WTC11 (cell line): ENCODE data around the gene GPR150. TPM values are rescaled to one million over a fixed set of nuclear protein-coding genes. Genes with fewer than 3 reads are reported as not detected.
"Not testable (repeated sequence)": the region's sequence is repeated elsewhere in the genome, so short reads cannot be mapped to it uniquely, and the experiment has no call there.

Source experiments
- ATAC-seq: fragments of 200-7000 bp; cut with Tn5 transposase; 2 replicates; pipeline ENCODE4 v1.10.0; 2021; ENCODE audit warnings: mild to moderate bottlenecking, moderate library complexity
- CTCF ChIA-PET: fragments of 300-600 bp; sonication (Branson Sonifier 250); formaldehyde crosslinking; loops from one replicate; lab custom pipeline; 2021; ENCODE audit warnings: antibody characterized with exemption; lab: Charles Lee
- POLR2A ChIA-PET: fragments of 350-600 bp; sonication (Branson Sonifier 250); formaldehyde crosslinking; loops from one replicate; lab custom pipeline; 2021; ENCODE audit warnings: antibody characterized with exemption; lab: Charles Lee
- DNase-seq: peaks from one replicate; pipeline ENCODE4 v3.0.0; 2021; ENCODE audit warnings: low spot score
- H3K27ac Mint-ChIP-seq: 2 replicates; pipeline ENCODE4 v1.8.0; 2021; ENCODE audit warnings: mixed read lengths
- H3K27me3 Mint-ChIP-seq: 2 replicates; pipeline ENCODE4 v1.8.0; 2021; ENCODE audit warnings: low read depth, mild to moderate bottlenecking, moderate library complexity, mixed read lengths
- H3K36me3 Mint-ChIP-seq: 2 replicates; pipeline ENCODE4 v1.8.0; 2021; ENCODE audit warnings: mixed read lengths
- H3K4me1 Mint-ChIP-seq: 2 replicates; pipeline ENCODE4 v1.8.0; 2022; ENCODE audit warnings: mixed read lengths
- H3K4me3 Mint-ChIP-seq: 2 replicates; pipeline ENCODE4 v1.8.0; 2021; ENCODE audit warnings: mild to moderate bottlenecking, moderate library complexity, mixed read lengths
- H3K9me3 Mint-ChIP-seq: 2 replicates; pipeline ENCODE4 v1.8.0; 2021; ENCODE audit warnings: mixed read lengths
- ATF1 ChIP-seq: sonication (generic); formaldehyde crosslinking; IDR thresholded peaks from 2 replicates; pipeline ENCODE4 v1.8.1; 2023; ENCODE audit warnings: mild to moderate bottlenecking, moderate library complexity, missing genetic modification reagents
- ESRRA ChIP-seq: sonication (generic); formaldehyde crosslinking; IDR thresholded peaks from 2 replicates; pipeline ENCODE4 v1.8.1; 2022; ENCODE audit warnings: mild to moderate bottlenecking, missing genetic modification reagents, borderline replicate concordance
- IRF2 ChIP-seq: sonication (generic); formaldehyde crosslinking; IDR thresholded peaks from 2 replicates; pipeline ENCODE4 v1.8.0; 2022; ENCODE audit warnings: low read depth, missing genetic modification reagents, borderline replicate concordance
- MXD4 ChIP-seq: fragments of 250-450 bp; sonication (Bioruptor Pico); IDR thresholded peaks from 2 replicates; pipeline ENCODE4 v1.8.0; 2021; ENCODE audit warnings: mild to moderate bottlenecking, moderate library complexity, borderline replicate concordance
- NR3C1 ChIP-seq: sonication (generic); formaldehyde crosslinking; conservative IDR thresholded peaks from 2 replicates; pipeline ENCODE4 v1.8.1; 2023; ENCODE audit warnings: low read depth, mild to moderate bottlenecking, missing genetic modification reagents
- SMAD3 ChIP-seq: sonication (generic); formaldehyde crosslinking; IDR thresholded peaks from 2 replicates; pipeline ENCODE4 v1.8.0; 2022; ENCODE audit warnings: missing genetic modification reagents, mild to moderate bottlenecking, borderline replicate concordance
- total RNA-seq: library from RNA; stranded (reverse); gene quantifications from 3 replicates; pipeline ENCODE4 v1.2.3, GENCODE V29; 2021
- TF ChIP-seq, protein P1 (sequence below): sonication (generic); formaldehyde crosslinking; IDR thresholded peaks from 2 replicates; pipeline ENCODE4 v1.8.1; 2022; ENCODE audit warnings: mild to moderate bottlenecking, missing genetic modification reagents, moderate library complexity, borderline replicate concordance
- TF ChIP-seq, protein P2 (sequence below): sonication (generic); formaldehyde crosslinking; conservative IDR thresholded peaks from 2 replicates; pipeline ENCODE4 v1.8.1; 2023; ENCODE audit warnings: mild to moderate bottlenecking, low read depth, missing genetic modification reagents, moderate library complexity
- TF ChIP-seq, protein P3 (sequence below): sonication (generic); formaldehyde crosslinking; IDR thresholded peaks from 2 replicates; pipeline ENCODE4 v1.8.0; 2023; ENCODE audit warnings: missing genetic modification reagents
- TF ChIP-seq, protein P4 (sequence below): sonication (generic); formaldehyde crosslinking; IDR thresholded peaks from 2 replicates; pipeline ENCODE4 v1.8.0; 2022; ENCODE audit warnings: mild to moderate bottlenecking, missing genetic modification reagents
- TF ChIP-seq, protein P5 (sequence below): fragments of 250-450 bp; sonication (Bioruptor Pico); IDR thresholded peaks from 2 replicates; pipeline ENCODE4 v1.9.0; 2021; ENCODE audit warnings: mild to moderate bottlenecking
- TF ChIP-seq, protein P6 (sequence below): sonication (generic); formaldehyde crosslinking; IDR thresholded peaks from 2 replicates; pipeline ENCODE4 v1.8.0; 2022; ENCODE audit warnings: missing genetic modification reagents
- TF ChIP-seq, protein P7 (sequence below): sonication (generic); formaldehyde crosslinking; IDR thresholded peaks from 2 replicates; pipeline ENCODE4 v1.8.1; 2022; ENCODE audit warnings: missing genetic modification reagents, borderline replicate concordance
- TF ChIP-seq, protein P8 (sequence below): fragments of 250-450 bp; sonication (Bioruptor Pico); IDR thresholded peaks from 2 replicates; pipeline ENCODE4 v1.9.0; 2021; ENCODE audit warnings: mild to moderate bottlenecking

Gene GPR150
- total RNA-seq, 1 experiment from 2014 or later, result 0.13 TPM

DNA sequence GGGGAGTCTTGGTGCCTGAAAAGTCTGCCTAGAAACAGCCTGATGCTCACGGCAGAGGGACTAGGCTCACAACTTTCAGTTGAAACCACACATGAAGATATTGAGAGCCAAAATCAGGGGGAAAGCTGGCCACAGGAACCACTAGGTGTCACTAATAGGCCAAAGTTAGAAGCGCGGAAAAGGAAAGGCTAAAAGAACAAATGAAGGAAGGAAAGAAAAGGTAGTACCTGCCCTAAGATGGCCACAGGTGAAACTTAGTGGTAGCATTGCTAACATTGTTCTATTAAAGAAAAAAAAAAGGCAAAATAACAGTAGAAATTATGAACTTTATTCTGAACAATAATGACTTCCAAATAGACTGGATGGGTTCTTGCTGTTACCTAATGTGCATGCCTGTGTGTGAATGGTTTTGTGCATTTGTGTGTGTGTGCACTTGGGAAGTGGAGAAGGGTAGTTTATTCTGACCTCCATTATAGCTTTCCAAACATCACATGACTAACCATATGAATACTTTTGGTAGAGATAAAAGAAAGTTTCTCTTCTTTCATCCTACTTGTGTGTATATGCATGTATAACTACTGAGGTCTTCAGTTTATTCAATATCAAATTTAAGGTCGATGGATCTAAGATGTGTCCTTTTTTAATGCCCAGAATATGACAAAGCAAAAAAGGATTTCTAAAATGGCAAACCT is 24.6 kb downstream of the GPR150 start:
- ChIA-PET CTCF (interaction anchor here (0.7 to 4.1 kb wide), 4 partner anchors 9 to 1428 kb away, joined by 3 to 24 read pairs (median 4); no protein-coding TSS in a partner anchor), POLR2A (no interaction called here)
- no peak for TF ChIP-seq ESRRA (CRISPR knock-in tag)
- TF ChIP-seq, protein P1, sequence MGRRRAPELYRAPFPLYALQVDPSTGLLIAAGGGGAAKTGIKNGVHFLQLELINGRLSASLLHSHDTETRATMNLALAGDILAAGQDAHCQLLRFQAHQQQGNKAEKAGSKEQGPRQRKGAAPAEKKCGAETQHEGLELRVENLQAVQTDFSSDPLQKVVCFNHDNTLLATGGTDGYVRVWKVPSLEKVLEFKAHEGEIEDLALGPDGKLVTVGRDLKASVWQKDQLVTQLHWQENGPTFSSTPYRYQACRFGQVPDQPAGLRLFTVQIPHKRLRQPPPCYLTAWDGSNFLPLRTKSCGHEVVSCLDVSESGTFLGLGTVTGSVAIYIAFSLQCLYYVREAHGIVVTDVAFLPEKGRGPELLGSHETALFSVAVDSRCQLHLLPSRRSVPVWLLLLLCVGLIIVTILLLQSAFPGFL, result no peak
- TF ChIP-seq, protein P2, sequence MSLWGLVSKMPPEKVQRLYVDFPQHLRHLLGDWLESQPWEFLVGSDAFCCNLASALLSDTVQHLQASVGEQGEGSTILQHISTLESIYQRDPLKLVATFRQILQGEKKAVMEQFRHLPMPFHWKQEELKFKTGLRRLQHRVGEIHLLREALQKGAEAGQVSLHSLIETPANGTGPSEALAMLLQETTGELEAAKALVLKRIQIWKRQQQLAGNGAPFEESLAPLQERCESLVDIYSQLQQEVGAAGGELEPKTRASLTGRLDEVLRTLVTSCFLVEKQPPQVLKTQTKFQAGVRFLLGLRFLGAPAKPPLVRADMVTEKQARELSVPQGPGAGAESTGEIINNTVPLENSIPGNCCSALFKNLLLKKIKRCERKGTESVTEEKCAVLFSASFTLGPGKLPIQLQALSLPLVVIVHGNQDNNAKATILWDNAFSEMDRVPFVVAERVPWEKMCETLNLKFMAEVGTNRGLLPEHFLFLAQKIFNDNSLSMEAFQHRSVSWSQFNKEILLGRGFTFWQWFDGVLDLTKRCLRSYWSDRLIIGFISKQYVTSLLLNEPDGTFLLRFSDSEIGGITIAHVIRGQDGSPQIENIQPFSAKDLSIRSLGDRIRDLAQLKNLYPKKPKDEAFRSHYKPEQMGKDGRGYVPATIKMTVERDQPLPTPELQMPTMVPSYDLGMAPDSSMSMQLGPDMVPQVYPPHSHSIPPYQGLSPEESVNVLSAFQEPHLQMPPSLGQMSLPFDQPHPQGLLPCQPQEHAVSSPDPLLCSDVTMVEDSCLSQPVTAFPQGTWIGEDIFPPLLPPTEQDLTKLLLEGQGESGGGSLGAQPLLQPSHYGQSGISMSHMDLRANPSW, result no peak
- TF ChIP-seq IRF2 (CRISPR knock-in tag), result no peak
- TF ChIP-seq, protein P3, sequence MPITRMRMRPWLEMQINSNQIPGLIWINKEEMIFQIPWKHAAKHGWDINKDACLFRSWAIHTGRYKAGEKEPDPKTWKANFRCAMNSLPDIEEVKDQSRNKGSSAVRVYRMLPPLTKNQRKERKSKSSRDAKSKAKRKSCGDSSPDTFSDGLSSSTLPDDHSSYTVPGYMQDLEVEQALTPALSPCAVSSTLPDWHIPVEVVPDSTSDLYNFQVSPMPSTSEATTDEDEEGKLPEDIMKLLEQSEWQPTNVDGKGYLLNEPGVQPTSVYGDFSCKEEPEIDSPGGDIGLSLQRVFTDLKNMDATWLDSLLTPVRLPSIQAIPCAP (CRISPR knock-in tag), result no peak
- TF ChIP-seq, protein P4, sequence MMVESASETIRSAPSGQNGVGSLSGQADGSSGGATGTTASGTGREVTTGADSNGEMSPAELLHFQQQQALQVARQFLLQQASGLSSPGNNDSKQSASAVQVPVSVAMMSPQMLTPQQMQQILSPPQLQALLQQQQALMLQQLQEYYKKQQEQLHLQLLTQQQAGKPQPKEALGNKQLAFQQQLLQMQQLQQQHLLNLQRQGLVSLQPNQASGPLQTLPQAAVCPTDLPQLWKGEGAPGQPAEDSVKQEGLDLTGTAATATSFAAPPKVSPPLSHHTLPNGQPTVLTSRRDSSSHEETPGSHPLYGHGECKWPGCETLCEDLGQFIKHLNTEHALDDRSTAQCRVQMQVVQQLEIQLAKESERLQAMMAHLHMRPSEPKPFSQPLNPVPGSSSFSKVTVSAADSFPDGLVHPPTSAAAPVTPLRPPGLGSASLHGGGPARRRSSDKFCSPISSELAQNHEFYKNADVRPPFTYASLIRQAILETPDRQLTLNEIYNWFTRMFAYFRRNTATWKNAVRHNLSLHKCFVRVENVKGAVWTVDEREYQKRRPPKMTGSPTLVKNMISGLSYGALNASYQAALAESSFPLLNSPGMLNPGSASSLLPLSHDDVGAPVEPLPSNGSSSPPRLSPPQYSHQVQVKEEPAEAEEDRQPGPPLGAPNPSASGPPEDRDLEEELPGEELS (CRISPR knock-in tag), result no peak
- TF ChIP-seq ATF1 (CRISPR knock-in tag), result no peak
- TF ChIP-seq MXD4 (CRISPR knock-in tag), result no peak
- TF ChIP-seq, protein P5, sequence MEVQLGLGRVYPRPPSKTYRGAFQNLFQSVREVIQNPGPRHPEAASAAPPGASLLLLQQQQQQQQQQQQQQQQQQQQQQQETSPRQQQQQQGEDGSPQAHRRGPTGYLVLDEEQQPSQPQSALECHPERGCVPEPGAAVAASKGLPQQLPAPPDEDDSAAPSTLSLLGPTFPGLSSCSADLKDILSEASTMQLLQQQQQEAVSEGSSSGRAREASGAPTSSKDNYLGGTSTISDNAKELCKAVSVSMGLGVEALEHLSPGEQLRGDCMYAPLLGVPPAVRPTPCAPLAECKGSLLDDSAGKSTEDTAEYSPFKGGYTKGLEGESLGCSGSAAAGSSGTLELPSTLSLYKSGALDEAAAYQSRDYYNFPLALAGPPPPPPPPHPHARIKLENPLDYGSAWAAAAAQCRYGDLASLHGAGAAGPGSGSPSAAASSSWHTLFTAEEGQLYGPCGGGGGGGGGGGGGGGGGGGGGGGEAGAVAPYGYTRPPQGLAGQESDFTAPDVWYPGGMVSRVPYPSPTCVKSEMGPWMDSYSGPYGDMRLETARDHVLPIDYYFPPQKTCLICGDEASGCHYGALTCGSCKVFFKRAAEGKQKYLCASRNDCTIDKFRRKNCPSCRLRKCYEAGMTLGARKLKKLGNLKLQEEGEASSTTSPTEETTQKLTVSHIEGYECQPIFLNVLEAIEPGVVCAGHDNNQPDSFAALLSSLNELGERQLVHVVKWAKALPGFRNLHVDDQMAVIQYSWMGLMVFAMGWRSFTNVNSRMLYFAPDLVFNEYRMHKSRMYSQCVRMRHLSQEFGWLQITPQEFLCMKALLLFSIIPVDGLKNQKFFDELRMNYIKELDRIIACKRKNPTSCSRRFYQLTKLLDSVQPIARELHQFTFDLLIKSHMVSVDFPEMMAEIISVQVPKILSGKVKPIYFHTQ (CRISPR knock-in tag), result no peak
- TF ChIP-seq, protein P6, sequence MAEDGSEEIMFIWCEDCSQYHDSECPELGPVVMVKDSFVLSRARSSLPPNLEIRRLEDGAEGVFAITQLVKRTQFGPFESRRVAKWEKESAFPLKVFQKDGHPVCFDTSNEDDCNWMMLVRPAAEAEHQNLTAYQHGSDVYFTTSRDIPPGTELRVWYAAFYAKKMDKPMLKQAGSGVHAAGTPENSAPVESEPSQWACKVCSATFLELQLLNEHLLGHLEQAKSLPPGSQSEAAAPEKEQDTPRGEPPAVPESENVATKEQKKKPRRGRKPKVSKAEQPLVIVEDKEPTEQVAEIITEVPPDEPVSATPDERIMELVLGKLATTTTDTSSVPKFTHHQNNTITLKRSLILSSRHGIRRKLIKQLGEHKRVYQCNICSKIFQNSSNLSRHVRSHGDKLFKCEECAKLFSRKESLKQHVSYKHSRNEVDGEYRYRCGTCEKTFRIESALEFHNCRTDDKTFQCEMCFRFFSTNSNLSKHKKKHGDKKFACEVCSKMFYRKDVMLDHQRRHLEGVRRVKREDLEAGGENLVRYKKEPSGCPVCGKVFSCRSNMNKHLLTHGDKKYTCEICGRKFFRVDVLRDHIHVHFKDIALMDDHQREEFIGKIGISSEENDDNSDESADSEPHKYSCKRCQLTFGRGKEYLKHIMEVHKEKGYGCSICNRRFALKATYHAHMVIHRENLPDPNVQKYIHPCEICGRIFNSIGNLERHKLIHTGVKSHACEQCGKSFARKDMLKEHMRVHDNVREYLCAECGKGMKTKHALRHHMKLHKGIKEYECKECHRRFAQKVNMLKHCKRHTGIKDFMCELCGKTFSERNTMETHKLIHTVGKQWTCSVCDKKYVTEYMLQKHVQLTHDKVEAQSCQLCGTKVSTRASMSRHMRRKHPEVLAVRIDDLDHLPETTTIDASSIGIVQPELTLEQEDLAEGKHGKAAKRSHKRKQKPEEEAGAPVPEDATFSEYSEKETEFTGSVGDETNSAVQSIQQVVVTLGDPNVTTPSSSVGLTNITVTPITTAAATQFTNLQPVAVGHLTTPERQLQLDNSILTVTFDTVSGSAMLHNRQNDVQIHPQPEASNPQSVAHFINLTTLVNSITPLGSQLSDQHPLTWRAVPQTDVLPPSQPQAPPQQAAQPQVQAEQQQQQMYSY (CRISPR knock-in tag), result no peak
- no peak for TF ChIP-seq SMAD3 (CRISPR knock-in tag)
- TF ChIP-seq, protein P7, sequence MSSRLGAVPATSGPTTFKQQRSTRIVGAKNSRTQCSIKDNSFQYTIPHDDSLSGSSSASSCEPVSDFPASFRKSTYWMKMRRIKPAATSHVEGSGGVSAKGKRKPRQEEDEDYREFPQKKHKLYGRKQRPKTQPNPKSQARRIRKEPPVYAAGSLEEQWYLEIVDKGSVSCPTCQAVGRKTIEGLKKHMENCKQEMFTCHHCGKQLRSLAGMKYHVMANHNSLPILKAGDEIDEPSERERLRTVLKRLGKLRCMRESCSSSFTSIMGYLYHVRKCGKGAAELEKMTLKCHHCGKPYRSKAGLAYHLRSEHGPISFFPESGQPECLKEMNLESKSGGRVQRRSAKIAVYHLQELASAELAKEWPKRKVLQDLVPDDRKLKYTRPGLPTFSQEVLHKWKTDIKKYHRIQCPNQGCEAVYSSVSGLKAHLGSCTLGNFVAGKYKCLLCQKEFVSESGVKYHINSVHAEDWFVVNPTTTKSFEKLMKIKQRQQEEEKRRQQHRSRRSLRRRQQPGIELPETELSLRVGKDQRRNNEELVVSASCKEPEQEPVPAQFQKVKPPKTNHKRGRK (CRISPR knock-in tag), result no peak
- TF ChIP-seq NR3C1 (CRISPR knock-in tag), result no peak
- TF ChIP-seq, protein P8, sequence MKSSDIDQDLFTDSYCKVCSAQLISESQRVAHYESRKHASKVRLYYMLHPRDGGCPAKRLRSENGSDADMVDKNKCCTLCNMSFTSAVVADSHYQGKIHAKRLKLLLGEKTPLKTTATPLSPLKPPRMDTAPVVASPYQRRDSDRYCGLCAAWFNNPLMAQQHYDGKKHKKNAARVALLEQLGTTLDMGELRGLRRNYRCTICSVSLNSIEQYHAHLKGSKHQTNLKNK (CRISPR knock-in tag), result no peak
- no peaks in the 10 kb centered on the region; the same call in 1 of the 2 replicates for H3K36me3 Mint-ChIP-seq
- peaks cover 7% of the 10 kb centered on the region for H3K9me3 Mint-ChIP-seq
- peak; percentile 42 for DNase-seq
- H3K27ac Mint-ChIP-seq, result no peak overlapping the region
- H3K27me3 Mint-ChIP-seq, result no peaks in the 10 kb centered on the region
- H3K4me3 Mint-ChIP-seq, result no peak overlapping the region
- 0 out of 2 replicates have a peak, but pooled peaks cover 7% of the 10 kb centered on the region for H3K4me1 Mint-ChIP-seq
- ATAC-seq, result peak; percentile 15

DNA sequence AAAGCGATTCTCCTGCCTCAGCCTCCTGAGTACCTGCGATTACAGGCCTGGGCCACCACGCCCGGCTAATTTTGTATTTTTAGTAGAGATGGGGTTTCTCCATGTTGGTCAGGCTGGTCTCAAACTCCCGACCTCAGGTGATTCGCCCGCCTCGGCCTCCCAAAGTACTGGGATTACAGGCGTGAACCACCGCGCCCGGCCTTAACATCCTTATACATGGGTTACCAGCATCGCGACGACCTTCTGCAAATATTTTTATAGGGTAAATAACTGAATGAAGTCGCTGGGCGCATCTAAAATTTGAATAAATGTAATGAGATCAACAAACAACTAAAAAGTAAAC is 26.3 kb downstream of the GPR150 start:
- ATAC-seq, H3K36me3 Mint-ChIP-seq, H3K9me3 Mint-ChIP-seq, DNase-seq, H3K27me3 Mint-ChIP-seq, H3K4me1 Mint-ChIP-seq: not testable (repeated sequence)
- Mint-ChIP-seq H3K4me3 (peak overlapping the region; percentile 71), H3K27ac (peak overlapping the region; percentile 57; the same call in 1 of the 2 replicates)
- CTCF ChIA-PET, result interaction anchor here (0.9 to 4.1 kb wide), 11 partner anchors 12 to 361 kb away, joined by 3 to 24 read pairs (median 3); partner anchors contain the start of gene MCTP1
- POLR2A ChIA-PET, result interaction anchor here (0.6 to 1.3 kb wide), 6 partner anchors 64 to 362 kb away, joined by 3 to 8 read pairs (median 4); partner anchors contain the start of genes ARSK, RHOBTB3 and SKIC3
